Measurements from ENCODE around the gene CD160. TPM values are rescaled to one million over a fixed set of nuclear protein-coding genes. Genes with fewer than 3 reads are reported as not detected.
A peak's percentile ranks its signal among the peaks of the same experiment; 100 is the strongest.

CD160 gene
- total and polyA plus RNA-seq, 2 of the 4 experiments (the other 2 are of a cell fraction) = not detected

DNA sequence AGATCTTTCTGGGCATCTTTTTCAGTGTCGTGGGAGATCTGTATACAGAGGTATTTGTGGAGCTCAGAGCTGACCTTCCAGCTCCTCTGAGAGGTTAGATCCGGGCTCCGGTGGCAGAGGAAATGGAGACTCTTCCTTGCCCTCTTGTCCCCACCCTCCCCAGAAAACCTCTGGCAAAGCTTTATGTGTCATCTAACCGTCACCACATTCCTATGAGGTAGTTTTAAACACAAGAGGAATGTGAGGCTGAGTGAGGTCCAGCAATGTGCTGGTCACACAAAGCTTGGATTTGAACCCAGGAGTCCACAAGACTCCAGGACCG lies 1.2 kb downstream of the CD160 start:
- H2BK5ac ChIP-seq (ENCODE audit: low read depth, low read length, poor library complexity, severe bottlenecking) = peak overlapping the region; percentile 92

More for the DNA sequence above, 1.2 kb downstream of the CD160 start:
- peak overlapping the region; percentile 62 for H3K27ac ChIP-seq (ENCODE audit: insufficient read depth, low read length)
- intact Hi-C loops (cut with micrococcal nuclease) (loop anchor here (10.0 kb wide), 1 partner anchor 104 kb away; the partner anchor contains the start of genes POLR3C and RNF115), in situ Hi-C loops (cut with MboI; ENCODE audit: low sequenced_read_pairs) (no loop called here), dilution Hi-C loops (cut with HindIII; ENCODE audit: low sequenced_read_pairs, unreplicated experiment) (no loop called here)
- H2BK20ac ChIP-seq (ENCODE audit: low read depth, low read length) = peak overlapping the region; percentile 99
- H3K79me1 ChIP-seq (ENCODE audit: low read depth in 1 of 2, low read length in 2 of 2) = no peaks in the 10 kb centered on the region; a peak in 1 of 4 replicates
- H3K27me3 ChIP-seq (ENCODE audit: control insufficient read depth, insufficient read depth, low read length) = no peaks in the 10 kb centered on the region
- H3K56ac ChIP-seq (ENCODE audit: extremely low read depth, insufficient read depth, low read length) = peak overlapping the region; percentile 81; the same call in 1 of the 2 replicates
- peak overlapping the region; percentile 73 for H3K4me2 ChIP-seq (ENCODE audit: low read depth, low read length)
- H3K18ac ChIP-seq (ENCODE audit: low read depth, low read length) = peak overlapping the region; percentile 72
- ChIA-PET POLR2A (ENCODE audit: unreplicated experiment) (no interaction called here), CTCF (interaction anchor here (0.6 to 1.8 kb wide), 5 partner anchors 9 to 104 kb away, joined by 3 to 9 read pairs (median 3); partner anchors contain the start of genes PDZK1, POLR3C and RNF115)
- no TSS peak for BruUV-seq (replicated peaks)
- H3K14ac ChIP-seq (replicated peaks; ENCODE audit: low read depth, low read length) = peak overlapping the region; percentile 87
- peak overlapping the region; percentile 88 for H3K23ac ChIP-seq (ENCODE audit: low read depth, low read length)
- peak overlapping the region; percentile 85 for H4K5ac ChIP-seq (ENCODE audit: low read depth, low read length)
- H2BK120ac ChIP-seq (ENCODE audit: low read depth, low read length) = peak overlapping the region; percentile 99
- H3K4me1 ChIP-seq (ENCODE audit: control insufficient read depth, insufficient read depth, low read length) = peaks cover 27% of the 10 kb centered on the region
- H3K9ac ChIP-seq (ENCODE audit: low read depth, low read length) = no peak overlapping the region; the same call in 1 of the 2 replicates
- peak overlapping the region; percentile 93 for H2BK15ac ChIP-seq (ENCODE audit: low read depth, low read length)
- DNase-seq = peak; percentile 91
- no peaks in the 10 kb centered on the region for H3K36me3 ChIP-seq (ENCODE audit: control insufficient read depth, insufficient read depth, low read length)
- H4K20me1 ChIP-seq (ENCODE audit: insufficient read depth, low read length) = no peaks in the 10 kb centered on the region
- peak overlapping the region; percentile 97 for H2AK5ac ChIP-seq (ENCODE audit: low read depth, low read length)
- peak overlapping the region; percentile 98 for H4K91ac ChIP-seq (ENCODE audit: insufficient read depth, low read depth, low read length)
- TF ChIP-seq MXI1 (IDR thresholded peaks at IDR 0.05; ENCODE audit: borderline replicate concordance, low read depth, low read length) (no peak), CEBPB (IDR thresholded peaks at IDR 0.05; ENCODE audit: low read depth, low read length) (no peak), RFX5 (IDR thresholded peaks at IDR 0.05; ENCODE audit: low read depth, low read length) (no peak), BHLHE40 (IDR thresholded peaks at IDR 0.05; ENCODE audit: low read depth, low read length) (no peak), CHD1 (IDR thresholded peaks at IDR 0.05; ENCODE audit: low read depth, low read length) (no peak), MAZ (IDR thresholded peaks at IDR 0.05; ENCODE audit: borderline replicate concordance, low read depth, low read length) (peak; percentile 49; the same call in 1 of the 2 replicates), RCOR1 (IDR thresholded peaks at IDR 0.05; ENCODE audit: insufficient replicate concordance, low read length) (no peak), NFE2L2 (IDR thresholded peaks at IDR 0.05; ENCODE audit: low read depth, low read length) (no peak), SMC3 (IDR thresholded peaks at IDR 0.05; ENCODE audit: low read depth, low read length) (no peak), FOS (IDR thresholded peaks at IDR 0.05; ENCODE audit: low read depth, low read length) (peak; percentile 60; the same call in 1 of the 2 replicates), RAD21 (IDR thresholded peaks at IDR 0.05; ENCODE audit: low read length) (0 out of 2 replicates have a peak, but pooled peaks have one; percentile 8), POLR2A (IDR thresholded peaks at IDR 0.05; ENCODE audit: low read depth, low read length) (no peak; the same call in 1 of the 2 replicates), MAFK (IDR thresholded peaks at IDR 0.05; ENCODE audit: low read depth, low read length) (no peak)
- TF ChIP-seq, protein P1, sequence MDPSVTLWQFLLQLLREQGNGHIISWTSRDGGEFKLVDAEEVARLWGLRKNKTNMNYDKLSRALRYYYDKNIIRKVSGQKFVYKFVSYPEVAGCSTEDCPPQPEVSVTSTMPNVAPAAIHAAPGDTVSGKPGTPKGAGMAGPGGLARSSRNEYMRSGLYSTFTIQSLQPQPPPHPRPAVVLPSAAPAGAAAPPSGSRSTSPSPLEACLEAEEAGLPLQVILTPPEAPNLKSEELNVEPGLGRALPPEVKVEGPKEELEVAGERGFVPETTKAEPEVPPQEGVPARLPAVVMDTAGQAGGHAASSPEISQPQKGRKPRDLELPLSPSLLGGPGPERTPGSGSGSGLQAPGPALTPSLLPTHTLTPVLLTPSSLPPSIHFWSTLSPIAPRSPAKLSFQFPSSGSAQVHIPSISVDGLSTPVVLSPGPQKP (IDR thresholded peaks at IDR 0.05; ENCODE audit: borderline replicate concordance, low read depth, low read length) = no peak
- TF ChIP-seq, protein P2, sequence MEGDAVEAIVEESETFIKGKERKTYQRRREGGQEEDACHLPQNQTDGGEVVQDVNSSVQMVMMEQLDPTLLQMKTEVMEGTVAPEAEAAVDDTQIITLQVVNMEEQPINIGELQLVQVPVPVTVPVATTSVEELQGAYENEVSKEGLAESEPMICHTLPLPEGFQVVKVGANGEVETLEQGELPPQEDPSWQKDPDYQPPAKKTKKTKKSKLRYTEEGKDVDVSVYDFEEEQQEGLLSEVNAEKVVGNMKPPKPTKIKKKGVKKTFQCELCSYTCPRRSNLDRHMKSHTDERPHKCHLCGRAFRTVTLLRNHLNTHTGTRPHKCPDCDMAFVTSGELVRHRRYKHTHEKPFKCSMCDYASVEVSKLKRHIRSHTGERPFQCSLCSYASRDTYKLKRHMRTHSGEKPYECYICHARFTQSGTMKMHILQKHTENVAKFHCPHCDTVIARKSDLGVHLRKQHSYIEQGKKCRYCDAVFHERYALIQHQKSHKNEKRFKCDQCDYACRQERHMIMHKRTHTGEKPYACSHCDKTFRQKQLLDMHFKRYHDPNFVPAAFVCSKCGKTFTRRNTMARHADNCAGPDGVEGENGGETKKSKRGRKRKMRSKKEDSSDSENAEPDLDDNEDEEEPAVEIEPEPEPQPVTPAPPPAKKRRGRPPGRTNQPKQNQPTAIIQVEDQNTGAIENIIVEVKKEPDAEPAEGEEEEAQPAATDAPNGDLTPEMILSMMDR (conservative IDR thresholded peaks at IDR 0.05; ENCODE audit: low read depth, low read length) = no peak
- TF ChIP-seq, protein P3, sequence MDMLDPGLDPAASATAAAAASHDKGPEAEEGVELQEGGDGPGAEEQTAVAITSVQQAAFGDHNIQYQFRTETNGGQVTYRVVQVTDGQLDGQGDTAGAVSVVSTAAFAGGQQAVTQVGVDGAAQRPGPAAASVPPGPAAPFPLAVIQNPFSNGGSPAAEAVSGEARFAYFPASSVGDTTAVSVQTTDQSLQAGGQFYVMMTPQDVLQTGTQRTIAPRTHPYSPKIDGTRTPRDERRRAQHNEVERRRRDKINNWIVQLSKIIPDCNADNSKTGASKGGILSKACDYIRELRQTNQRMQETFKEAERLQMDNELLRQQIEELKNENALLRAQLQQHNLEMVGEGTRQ (IDR thresholded peaks at IDR 0.05; ENCODE audit: low read depth, low read length) = no peak
- H4K8ac ChIP-seq (ENCODE audit: low read depth in 2 of 2, low read length in 2 of 2) = peak overlapping the region; percentile 75 to 95
- no CpG with 5 or more reads among the region's 5 CpGs for WGBS, 2 experiments (ENCODE audit: extremely low coverage in 2 of 2, insufficient read length in 1 of 2)
- H3K9me3 ChIP-seq (ENCODE audit: control insufficient read depth, insufficient read depth, low read length) = no peaks in the 10 kb centered on the region
- peak overlapping the region; percentile 94 for H2AK9ac ChIP-seq (replicated peaks; ENCODE audit: low read depth, low read length, poor library complexity)
- H3K4ac ChIP-seq (ENCODE audit: low read depth, low read length) = peak overlapping the region; percentile 99
- H2AFZ ChIP-seq (replicated peaks; ENCODE audit: low read length, poor library complexity) = peak overlapping the region; percentile 94
- peaks cover 24% of the 10 kb centered on the region for H3K9me1 ChIP-seq (ENCODE audit: insufficient read depth, low read length)
- H3K4me3 ChIP-seq (ENCODE audit: insufficient read depth, low read depth, low read length) = no peak overlapping the region
- ATAC-seq (ENCODE audit: low read depth) = peak; percentile 77
